ENCODE results near the gene RPS29.

DNA sequence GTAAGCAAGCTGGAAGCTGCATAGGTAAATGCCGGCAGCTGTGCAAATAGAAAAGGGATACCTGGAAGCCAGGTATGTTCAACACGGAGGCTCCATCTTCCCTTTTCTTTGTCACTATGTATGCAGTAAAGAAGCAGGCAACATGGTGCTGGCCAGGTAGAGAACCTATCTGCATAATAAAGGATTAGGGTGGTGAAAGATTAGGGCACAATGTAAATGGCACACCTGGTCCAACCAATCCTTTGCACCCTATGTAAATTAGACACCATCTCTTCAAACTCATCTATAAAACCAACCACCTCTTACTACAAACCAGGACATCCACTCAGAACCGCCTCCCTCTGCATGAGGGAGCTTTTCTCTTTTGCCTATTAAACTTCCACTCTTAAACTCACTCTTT is 32.3 kb downstream of the RPS29 start:
- TF ChIP-seq YY1 (IDR thresholded peaks at IDR 0.05; ENCODE audit: insufficient read depth, insufficient read length) (no peak), ZNF274 (IDR thresholded peaks at IDR 0.05; ENCODE audit: low read depth, low read length) (no peak), SUZ12 (IDR thresholded peaks at IDR 0.05; ENCODE audit: extremely low read depth, insufficient read depth, insufficient read length) (no peak)
